RWPE1 (cell line): ENCODE results near the gene CHIC2.
"Not testable (repeated sequence)": the region's sequence is repeated elsewhere in the genome, so short reads cannot be mapped to it uniquely, and the experiment has no call there.

Experiments used
- CTCF ChIA-PET: fragments of 350-600 bp; sonication (Branson Sonifier 250); formaldehyde crosslinking; extraction: SDS; loops from one replicate; lab custom pipeline; 2021; lab: Yijun Ruan, JAX
- POLR2A ChIA-PET: fragments of 400-600 bp; formaldehyde crosslinking; extraction: SDS; loops from one replicate; lab custom pipeline; 2020; ENCODE audit warnings: antibody characterized with exemption; ENCODE audit not compliant: low non-redundant PET; lab: Yijun Ruan, JAX
- DNase-seq: peaks from one replicate; pipeline ENCODE4 v3.0.0; 2012; ENCODE audit warnings: low spot score
- H3K27ac ChIP-seq: fragments of 450-650 bp; 2 replicates; pipeline ENCODE4 v1.5.1; 2017
- CTCF ChIP-seq: fragments of 450-650 bp; conservative IDR thresholded peaks from 2 replicates; pipeline ENCODE4 v1.5.1; 2017; ENCODE audit warnings: low read depth, mild to moderate bottlenecking

The CHIC2 gene

GRCh38 chr4:54056360-54056759, 8.0 kb downstream of the CHIC2 start:
- DNase-seq, result no peak
- no peak for TF ChIP-seq CTCF
- POLR2A ChIA-PET, result no interaction called here
- H3K27ac ChIP-seq, result no peak overlapping the region
- CTCF ChIA-PET, result interaction anchor here (0.6 kb wide), 1 partner anchor 177 kb away, joined by 3 read pairs; no protein-coding TSS in a partner anchor

- DNase-seq, result no peak
- no peak for TF ChIP-seq CTCF
- ChIA-PET CTCF (interaction anchor here (0.8 kb wide), 1 partner anchor 127 kb away, joined by 4 read pairs; no protein-coding TSS in a partner anchor), POLR2A (no interaction called here)
- H3K27ac ChIP-seq, result no peak overlapping the region
Measured at GRCh38 chr4:54055494-54055893, 8.9 kb downstream of the CHIC2 start.

GRCh38 chr4:54054501-54054900, 9.9 kb downstream of the CHIC2 start:
- no peak for DNase-seq
- no peak overlapping the region for H3K27ac ChIP-seq
- TF ChIP-seq CTCF, result no peak
- POLR2A ChIA-PET, result no interaction called here
- CTCF ChIA-PET, result no interaction called here

GRCh38 chr4:54053322-54053721, 11.1 kb downstream of the CHIC2 start:
- DNase-seq, H3K27ac ChIP-seq: not testable (repeated sequence)
- CTCF ChIA-PET, result interaction anchor here (0.7 kb wide), 1 partner anchor 101 kb away, joined by 3 read pairs; no protein-coding TSS in a partner anchor
- POLR2A ChIA-PET, result interaction anchor here (0.7 kb wide), 1 partner anchor 67 kb away, joined by 3 read pairs; no protein-coding TSS in a partner anchor

GRCh38 chr4:54050214-54050904, 14.0 kb downstream of the CHIC2 start:
- CTCF ChIA-PET, result interaction anchor here (0.5 to 1.0 kb wide), 2 partner anchors 12 to 20 kb away, joined by 3 to 4 read pairs; no protein-coding TSS in a partner anchor
- no peak for TF ChIP-seq CTCF
- POLR2A ChIA-PET, result no interaction called here
- no peak overlapping the region for H3K27ac ChIP-seq
- no peak for DNase-seq

GRCh38 chr4:54043630-54044029, 20.8 kb downstream of the CHIC2 start:
- POLR2A ChIA-PET, DNase-seq, H3K27ac ChIP-seq: not testable (repeated sequence)
- CTCF ChIA-PET, result interaction anchor here (0.6 kb wide), 1 partner anchor 390 kb away, joined by 9 read pairs; no protein-coding TSS in a partner anchor

- CTCF ChIA-PET, result interaction anchor here (0.6 kb wide), 1 partner anchor 39 kb away, joined by 4 read pairs; no protein-coding TSS in a partner anchor
- no peak for DNase-seq
- no peak overlapping the region for H3K27ac ChIP-seq
- POLR2A ChIA-PET, result no interaction called here
- no peak for TF ChIP-seq CTCF
Measured at GRCh38 chr4:54041933-54042332, 22.5 kb downstream of the CHIC2 start.
